DMS 273 (cell line): ENCODE results near the gene CPNE7.
A peak's percentile ranks its signal among the peaks of the same experiment; 100 is the strongest.

Source experiments
- DNase-seq: peaks from one replicate; lab custom pipeline; 2025; ENCODE audit not compliant: unreplicated experiment; lab: John Stamatoyannopoulos, UW

Gene CPNE7

GRCh38 chr16:89549007-89549700, 26.4 kb upstream of the CPNE7 start:
- no peak for DNase-seq

DNA sequence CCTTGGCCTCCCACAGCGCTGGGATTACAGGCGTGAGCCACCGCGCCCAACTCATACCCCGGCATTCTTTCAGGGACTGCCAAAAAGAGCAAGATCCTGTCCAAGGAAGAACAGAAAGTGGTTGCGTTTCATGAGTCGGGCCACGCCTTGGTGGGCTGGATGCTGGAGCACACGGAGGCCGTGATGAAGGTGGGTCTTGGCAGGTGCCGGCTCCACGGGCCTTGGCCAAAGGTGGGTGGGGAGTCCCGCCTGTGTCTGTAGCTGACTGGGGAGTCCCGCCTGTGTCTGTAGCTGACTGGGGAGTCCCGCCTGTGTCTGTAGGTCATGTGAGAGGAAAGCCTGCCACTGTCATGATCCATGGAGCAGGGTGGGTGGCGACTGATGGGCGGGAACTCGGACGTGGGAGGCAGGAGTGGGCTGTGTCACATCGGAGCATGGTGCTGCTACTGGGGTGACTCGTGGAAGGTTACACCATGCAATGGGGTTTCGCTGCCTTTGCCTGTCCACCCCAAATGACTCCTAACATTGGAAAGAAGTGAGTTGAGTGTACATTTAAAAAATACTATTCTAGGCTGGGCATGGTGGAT, 25.0 kb upstream of the CPNE7 start:
- no peak for DNase-seq

GRCh38 chr16:89552329-89552728, 23.2 kb upstream of the CPNE7 start:
- DNase-seq: no peak

DNA sequence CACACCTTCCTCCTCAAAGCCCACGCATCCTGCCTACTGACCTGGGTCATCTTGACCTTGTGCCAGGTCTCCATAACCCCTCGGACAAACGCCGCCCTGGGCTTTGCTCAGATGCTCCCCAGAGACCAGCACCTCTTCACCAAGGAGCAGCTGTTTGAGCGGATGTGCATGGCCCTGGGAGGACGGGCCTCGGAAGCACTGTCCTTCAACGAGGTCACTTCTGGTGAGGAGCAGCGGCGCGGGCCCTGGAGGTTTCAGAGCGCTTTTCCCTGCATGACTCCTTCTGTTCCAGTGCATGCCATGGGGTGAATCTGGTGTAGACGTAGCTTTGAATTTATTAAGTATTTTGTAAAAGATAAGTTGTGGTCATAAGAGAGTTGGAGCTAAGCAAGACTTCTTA, 22.6 kb upstream of the CPNE7 start:
- DNase-seq: no peak

- DNase-seq: no peak
These were observed 21.8 kb upstream of the CPNE7 start for GRCh38 chr16:89553733-89554132.

DNA sequence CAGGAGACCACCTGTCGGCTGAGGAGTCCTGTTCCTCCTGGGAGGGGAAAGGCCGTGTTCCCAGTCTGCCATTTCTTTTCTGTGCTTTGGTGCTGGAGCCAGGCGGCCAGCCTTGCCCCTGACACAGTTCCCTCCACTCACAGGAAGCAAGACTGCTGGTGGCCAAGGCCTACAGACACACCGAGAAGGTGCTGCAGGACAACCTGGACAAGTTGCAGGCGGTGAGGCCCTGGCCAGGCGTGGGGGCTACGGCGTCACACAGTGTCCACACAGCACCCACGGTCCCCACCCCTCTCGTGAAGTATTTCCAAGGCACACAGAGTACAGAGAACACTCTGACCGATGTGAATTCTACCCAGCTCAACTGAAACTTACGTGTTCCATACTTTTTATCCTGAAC, 21.2 kb upstream of the CPNE7 start:
- DNase-seq: no peak

GRCh38 chr16:89555265-89555664, 20.3 kb upstream of the CPNE7 start:
- DNase-seq: no peak

GRCh38 chr16:89555780-89556179, 19.8 kb upstream of the CPNE7 start:
- DNase-seq: no peak

DNA sequence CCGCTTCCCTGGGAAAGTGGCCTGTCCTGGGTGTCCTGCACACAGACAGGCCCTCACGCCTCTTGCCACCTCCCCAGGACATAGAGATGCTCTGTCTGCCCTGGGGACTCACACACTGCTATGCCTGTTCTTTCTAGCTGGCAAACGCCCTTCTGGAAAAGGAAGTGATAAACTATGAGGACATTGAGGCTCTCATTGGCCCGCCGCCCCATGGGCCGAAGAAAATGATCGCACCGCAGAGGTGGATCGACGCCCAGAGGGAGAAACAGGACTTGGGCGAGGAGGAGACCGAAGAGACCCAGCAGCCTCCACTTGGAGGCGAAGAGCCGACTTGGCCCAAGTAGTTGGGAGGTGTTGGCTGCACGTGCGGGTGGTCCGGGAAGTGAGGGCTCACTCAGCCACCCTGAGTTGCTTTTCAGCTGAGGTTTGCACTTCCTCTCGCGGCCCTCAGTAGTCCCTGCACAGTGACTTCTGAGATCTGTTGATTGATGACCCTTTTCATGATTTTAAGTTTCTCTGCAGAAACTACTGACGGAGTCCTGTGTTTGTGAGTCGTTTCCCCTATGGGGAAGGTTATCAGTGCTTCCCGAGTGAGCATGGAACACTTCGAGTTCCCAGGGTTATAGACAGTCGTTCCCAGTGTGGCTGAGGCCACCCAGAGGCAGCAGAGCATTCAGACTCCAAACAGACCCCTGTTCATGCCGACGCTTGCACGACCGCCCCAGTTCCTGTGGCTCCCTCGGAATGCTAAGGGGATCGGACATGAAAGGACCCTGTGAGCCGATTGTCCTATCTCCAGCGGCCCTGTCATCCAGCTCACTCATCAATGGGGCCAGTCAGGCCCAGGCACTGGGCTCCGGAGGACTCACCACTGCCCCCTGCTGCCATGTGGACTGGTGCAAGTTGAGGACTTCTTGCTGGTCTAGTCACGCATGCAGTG, 18.5 kb upstream of the CPNE7 start:
- DNase-seq: peak; percentile 88

GRCh38 chr16:89557690-89558490, 17.7 kb upstream of the CPNE7 start:
- no peak for DNase-seq

DNA sequence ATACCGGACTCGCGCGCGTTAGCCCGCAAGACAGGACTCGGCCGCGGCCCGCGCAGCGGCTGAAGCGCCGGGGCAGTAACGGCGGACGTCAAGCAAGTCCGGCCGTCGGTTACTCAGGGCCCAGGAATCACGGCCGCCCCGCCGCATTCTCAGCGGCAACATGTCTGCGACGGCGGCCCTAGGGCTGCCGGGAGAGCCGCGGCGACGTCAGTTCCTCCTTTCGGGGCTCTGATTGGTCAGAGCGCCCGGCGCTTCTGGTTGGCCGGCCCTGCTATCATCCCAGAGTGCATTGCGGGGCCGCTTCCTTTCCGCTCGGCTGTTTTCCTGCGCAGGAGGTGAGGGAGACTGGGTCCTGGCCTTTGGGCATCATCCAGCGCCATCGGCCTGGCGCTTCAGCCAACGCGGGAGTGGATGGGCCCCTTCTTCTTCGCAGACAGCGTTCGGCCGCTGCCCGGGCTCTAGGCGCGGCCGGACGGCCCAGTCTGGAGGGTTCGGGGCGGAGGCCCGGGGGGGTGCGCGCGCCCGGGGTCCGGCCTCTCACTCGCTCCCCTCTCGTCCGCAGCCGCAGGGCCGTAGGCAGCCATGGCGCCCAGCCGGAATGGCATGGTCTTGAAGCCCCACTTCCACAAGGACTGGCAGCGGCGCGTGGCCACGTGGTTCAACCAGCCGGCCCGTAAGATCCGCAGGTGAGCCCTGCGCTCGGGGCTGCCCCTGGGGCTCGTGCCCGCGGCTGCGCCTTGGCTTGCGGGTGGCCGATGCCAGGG, 15.0 kb upstream of the CPNE7 start, which contains the start of gene RPL13:
RPL13 (plus strand) TSS at position 305 of the 764 bp plus-strand sequence; CDS start at position 583, 278 bp downstream.
- DNase-seq: peak; percentile 98

- no peak for DNase-seq
These were observed 14.2 kb upstream of the CPNE7 start for GRCh38 chr16:89561142-89561883.

- DNase-seq: peak; percentile 49
These were observed 13.5 kb upstream of the CPNE7 start for GRCh38 chr16:89561884-89562599.

- peak; percentile 31 for DNase-seq
These were observed 12.6 kb upstream of the CPNE7 start for GRCh38 chr16:89562939-89563338.

- peak; percentile 72 for DNase-seq
These were observed 11.7 kb upstream of the CPNE7 start for GRCh38 chr16:89563639-89564392.

- DNase-seq: peak; percentile 90
These were observed 10.9 kb upstream of the CPNE7 start for GRCh38 chr16:89564476-89565255.

DNA sequence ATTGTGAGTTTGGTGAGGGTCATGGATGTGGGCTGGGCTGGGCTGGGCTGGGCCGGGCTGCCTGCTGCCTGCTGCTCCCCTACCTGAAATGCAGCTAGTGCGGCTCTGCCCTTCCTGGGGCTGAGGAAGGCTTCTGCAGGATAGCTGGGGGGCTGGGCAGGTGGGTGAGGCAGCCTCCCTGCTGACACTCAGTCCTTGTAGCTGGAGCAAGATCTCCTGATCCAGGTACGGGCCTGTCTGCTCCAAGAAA, 10.4 kb upstream of the CPNE7 start:
- peak; percentile 94 for DNase-seq
